Measurements from ENCODE around the gene DNAH17.
"Not testable (repeated sequence)": the region's sequence is repeated elsewhere in the genome, so short reads cannot be mapped to it uniquely, and the experiment has no call there.

The DNAH17 gene

DNA sequence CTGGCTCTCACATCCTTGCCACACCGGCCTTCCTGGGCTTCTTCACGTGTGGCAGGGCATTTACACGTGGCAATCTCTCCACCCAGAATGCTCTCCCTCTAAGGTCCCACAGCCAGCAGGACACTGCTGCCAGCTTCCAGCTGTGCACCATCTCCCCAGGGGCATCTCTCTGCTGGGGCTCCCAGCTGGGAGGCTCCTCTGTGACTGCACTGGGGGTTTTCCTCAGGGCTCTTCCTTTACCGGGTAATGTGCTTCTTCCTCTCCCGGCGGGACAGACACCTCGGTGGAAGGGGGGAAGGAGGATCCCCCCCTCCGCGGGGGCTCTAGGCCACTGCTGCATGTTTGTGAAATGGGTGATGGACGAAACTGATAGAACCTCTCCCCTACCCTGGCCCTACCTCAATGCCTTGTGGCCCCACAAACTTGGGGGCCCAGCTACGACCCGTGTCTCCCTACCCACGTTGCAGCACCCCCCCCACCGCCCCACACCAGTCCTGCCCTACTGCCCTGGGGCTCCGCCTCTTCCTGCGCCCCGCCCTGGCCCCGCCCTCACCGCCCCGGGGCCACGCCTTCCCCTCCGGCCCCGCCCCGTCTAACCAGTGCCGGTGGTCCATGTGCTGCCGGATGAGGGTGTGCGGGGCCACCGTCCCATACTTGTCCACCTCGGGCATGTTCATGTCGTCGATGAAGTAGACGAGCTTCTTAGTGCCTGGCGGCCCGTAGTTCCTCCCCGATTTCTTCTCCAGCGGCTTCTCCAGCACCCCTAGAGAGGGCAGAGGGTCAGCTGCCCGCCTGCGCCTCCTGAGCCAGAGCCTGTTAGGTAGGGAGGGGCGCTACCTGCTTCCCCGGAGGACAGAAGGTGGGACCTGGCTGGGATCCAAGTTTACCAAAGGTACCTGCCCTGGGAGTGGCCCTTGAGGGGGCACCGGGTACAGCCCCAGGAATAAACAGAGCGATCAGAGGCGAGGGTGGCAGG is 92.6 kb downstream of the DNAH17 start:
- DNase-seq (ENCODE audit: low read depth in 3 of 3, low spot score in 1 of 3) = peak; percentile 12 to 59 (median 51)

DNA sequence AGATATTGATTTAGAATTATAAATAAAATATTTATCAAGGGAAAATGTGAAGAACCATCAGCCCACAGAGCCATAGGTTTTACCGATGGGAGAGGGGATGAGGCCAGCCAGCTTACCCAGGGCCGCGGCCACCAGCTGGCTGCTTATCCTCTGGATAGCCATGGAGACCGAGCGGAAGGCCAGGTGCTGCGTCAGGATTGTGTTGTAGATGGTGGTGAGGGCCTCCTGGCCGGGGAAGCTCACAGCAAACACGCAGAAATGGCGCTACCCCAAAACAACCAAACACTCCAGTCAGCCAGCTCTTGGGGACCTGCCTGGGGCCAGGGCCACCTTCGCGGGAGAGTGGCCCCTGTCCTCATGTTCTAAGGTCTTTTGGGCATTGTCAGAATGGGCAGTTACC is 97.8 kb downstream of the DNAH17 start:
- no peak for DNase-seq (ENCODE audit: low read depth in 3 of 3, low spot score in 1 of 3)

DNA sequence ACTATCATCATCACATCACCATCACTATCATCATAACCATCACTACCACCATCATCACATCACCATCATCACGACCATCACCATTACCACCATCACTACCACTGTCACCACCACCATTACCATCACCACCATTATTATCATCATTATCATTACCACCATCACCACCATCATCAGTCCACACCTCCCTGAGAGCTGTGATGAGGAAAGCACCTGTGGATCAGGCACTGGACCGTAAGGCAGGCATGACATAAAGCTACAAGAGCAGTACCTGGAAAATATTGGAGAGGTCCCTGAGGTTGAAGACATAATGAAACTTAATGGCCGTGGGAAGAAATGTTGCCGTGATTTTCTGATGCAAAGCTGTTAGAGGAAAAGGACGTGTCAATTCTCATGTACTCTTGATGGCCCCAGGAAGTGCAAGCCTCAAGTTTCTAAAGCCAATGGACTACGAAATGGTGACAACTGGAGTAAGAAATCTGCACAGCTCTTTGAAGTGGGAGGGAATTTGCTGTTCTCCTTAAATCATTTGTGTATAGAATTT is 98.4 kb downstream of the DNAH17 start:
- no peak for DNase-seq (ENCODE audit: low read depth in 3 of 3, low spot score in 1 of 3)

DNA sequence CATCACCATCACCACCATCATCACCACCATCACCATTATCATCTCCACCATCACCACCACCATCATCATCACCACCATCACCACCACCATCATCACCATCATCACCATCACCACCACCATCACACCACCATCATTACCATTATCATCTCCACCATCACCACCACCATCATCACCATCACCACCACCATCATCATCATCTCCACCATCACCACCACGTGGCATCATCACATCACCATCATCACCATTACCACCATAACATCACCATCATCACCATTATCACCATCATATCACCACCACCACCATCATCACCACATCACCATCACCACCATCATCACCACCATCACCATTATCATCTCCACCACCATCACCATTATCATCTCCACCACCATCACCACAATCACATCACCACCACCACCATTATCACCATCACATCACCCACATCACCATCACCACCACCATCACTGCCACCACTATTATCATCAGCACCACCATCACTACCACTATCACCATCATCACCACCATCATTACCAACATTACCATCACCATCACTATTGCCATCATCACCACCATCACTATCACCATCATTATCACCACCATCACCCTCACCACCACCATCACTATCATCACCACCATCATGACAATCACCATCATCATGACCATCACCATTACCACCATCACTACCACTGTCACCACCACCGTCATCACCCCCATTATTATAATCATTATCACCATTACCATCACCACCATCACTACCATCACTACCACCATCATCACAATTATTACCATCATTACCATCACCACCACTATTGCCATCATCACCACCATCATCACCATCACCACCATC is 99.1 kb downstream of the DNAH17 start:
- DNase-seq (ENCODE audit: low read depth in 3 of 3, low spot score in 1 of 3) = no peak

DNA sequence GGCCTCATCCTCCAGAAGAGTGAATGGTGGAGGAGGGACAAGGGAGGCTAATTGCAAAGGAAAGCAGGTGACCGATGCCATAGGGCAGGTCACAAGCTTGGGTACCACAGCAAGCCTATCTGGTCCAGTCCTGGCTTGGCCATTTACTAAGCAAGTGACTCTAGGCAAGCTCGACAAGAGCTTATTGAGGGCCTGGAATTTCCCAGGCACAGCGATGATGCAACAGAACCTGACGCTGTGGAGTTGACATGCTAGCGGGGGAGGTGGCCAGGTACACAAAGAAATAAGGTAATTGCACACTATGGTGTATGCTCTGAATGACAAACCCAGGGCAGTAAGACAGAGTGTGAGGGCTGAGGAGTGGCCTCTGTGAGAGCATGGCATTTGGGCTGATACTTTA is 100.2 kb downstream of the DNAH17 start:
- DNase-seq (ENCODE audit: low read depth in 3 of 3, low spot score in 1 of 3) = no peak

DNA sequence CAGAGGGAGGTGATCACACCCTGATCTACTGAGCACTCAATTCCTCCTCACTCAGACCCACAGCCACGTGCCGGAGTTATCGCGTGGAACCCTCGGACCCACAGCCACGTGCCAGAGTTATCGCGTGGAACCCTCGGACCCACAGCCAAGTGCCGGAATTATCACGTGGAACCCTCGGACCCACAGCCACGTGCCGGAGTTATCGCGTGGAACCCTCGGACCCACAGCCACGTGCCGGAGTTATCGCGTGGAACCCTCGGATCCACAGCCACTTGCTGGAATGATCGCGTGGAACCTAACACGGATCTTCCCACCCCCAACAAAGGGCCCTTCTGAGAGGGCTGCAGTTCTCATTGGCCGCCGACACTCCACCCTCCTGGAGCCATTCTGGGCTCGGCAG is 101.0 kb downstream of the DNAH17 start:
- no peak for DNase-seq (ENCODE audit: low read depth in 3 of 3, low spot score in 1 of 3)

DNA sequence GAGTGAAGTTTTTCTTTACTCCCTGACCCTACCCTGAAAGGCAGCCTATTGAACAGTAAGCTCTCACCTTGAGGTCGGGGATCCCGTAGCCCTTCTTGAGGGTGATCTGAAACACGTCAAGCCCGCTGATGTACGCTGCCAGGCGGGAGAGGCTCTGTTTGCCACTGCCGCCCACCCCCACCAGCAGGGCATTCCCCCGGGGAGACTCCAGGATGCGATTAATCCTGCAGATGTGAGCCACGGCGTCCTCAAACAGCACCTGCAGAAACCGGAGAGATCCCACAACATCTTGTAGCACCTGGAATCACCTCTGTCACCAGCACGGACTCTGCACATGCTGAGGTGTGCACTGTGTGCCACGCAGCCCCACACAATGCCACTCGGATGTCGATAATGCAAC is 102.0 kb downstream of the DNAH17 start:
- no peak for DNase-seq (ENCODE audit: low read depth in 3 of 3, low spot score in 1 of 3)

DNA sequence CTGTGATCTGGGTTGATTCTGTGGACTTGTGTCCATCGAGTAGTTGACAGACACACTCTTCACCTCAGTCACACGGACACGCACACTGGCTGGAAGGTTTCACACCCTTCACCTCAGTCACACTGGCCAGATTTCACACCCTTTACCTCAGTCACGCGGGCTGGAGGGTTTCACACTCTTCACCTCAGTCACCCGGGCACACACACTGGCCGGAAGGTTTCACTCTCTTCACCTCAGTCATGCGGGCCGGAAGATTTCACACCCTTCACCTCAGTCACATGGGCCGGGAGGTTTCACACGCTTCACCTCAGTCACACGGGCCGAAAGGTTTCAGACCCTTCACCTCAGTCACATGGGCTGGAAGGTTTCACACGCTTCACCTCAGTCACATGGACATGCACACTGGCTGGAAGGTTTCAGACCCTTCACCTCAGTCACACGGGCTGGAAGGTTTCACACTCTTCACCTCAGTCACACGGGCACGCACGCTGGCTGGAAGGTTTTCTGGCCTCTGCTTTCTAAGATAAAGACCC is 102.5 kb downstream of the DNAH17 start:
- no peak for DNase-seq (ENCODE audit: low read depth in 3 of 3, low spot score in 1 of 3)

DNA sequence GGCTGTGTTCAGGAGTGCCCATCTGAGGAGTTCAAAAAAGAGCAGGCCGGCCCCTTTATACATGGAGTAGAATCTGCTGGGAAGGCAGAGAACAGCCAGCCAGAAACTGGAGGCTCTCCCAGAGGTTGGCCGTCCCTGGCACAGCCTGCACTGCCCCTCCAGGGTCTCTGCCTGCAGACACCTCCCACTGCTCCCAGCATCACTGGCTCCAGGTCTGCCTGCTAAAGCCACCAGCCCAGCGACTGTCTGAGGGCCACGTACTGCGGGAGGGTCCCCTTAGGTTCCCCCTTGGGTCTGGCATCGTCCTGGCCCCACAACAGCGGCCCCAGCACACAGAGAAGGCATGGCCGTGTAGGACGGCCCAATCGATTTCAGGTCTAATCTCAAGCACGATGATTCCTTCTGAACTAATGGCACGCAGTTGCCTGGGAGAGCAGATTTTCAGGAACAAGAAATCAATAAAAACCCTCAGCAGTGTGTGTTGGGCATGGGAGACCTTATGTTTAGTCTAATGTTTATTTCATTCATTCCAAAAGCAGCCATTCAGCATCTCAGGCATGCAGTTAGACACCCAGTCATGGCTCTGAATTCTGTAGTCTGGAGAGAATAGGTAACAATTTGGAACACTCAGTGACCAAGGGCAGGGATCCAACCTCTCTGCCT is 103.1 kb downstream of the DNAH17 start:
- no peak for DNase-seq (ENCODE audit: low read depth in 3 of 3, low spot score in 1 of 3)

DNA sequence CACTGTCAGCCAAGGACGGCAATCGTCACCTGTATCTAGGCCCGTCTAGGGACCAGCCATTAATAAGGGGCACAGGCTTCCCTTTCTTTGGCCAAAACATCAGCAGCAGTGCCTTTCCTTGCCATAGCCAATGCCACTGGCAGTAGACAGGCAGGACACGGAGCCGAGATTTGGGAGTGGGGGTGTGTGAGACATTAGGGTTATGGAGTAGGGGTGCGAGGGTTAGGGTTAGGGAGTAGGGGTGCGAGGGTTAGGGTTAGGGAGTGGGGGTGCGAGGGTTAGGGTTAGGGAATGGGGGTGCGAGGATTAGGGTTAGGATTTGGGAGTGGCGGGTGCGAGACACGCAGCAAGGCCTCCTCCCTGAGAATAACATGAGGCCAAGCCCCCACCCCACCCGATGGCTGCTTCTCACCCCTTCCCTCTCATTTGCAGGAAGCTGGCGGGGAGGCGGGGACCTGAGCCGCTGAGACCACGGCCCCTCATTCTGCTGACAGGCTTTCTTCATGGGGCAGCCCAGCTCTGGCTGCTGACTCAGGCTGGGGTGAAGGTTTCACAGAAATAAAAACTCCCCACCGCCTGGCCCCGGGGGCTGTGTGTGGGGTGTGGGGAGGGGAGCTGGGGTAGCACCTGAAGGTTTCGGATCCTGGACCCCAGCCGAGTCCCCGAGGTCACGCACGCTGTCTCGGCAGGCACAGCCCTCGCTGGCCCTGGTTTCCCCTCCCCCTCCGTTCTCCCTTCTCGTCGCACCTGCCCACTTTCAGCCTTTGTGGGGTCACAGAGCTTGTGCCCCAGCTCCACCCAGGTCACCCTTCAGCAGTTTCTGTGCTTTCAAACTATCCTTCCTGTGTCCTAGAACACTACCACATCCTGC is 104.9 kb downstream of the DNAH17 start:
- no peak for DNase-seq (ENCODE audit: low read depth in 3 of 3, low spot score in 1 of 3)

DNA sequence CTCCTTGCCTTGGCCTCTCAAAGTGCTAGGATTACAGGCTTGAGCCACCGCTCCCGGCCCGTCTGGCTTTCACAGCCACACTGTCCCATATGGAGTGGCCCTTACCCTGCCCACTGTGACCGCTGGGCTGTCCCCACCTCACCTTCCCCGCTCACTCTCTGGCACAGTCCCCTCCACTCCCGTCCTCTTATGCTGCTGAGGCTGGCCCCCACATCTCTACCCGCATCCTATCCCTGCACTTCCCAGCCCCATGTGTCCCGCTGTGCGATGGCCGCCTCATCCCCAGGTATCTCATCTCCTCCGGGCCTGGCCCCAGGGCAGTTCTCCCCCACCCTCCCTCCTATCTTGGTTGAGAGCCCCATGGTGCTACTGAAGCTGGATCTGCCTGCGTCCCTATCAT is 105.6 kb downstream of the DNAH17 start:
- no peak for DNase-seq (ENCODE audit: low read depth in 3 of 3, low spot score in 1 of 3)

DNA sequence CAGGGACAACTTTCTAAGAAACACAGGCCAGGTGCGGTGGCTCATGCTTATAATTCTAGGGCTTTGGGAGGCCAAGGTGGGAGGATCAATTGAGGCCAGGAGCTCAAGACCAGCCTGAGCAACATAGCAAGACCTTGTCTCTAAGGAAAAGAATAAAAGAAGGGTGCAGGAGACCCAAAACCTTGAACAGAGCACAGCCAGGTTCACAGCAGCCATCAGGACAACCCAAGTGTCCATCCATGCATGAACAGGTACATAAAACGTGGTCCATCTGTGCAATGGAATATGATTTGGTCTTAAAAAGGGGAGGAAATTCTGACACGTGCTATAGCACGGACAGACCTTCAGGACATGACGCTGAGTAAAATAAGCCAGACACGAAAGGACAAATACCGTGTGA is 107.8 kb downstream of the DNAH17 start:
- no peak for DNase-seq (ENCODE audit: low read depth in 3 of 3, low spot score in 1 of 3)

DNA sequence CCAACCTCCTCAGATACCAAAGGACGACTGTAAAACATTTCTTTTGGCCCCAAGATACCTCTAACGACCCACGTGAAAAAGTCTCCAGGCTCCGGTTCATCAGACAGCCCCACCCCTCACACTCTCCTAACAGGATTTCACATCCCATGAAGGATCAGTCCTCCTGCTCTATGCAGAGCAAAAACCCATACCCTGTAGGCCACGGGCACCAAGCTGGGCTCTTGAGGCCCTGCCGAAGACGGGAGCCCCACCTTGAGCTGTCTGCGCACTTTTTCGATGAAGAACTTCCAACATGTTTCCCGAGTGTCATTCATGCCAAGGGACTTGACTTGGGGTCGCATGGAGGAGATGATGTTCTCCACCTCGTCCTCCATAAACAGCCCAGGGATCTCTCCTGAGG is 108.8 kb downstream of the DNAH17 start:
- DNase-seq (ENCODE audit: low read depth in 3 of 3, low spot score in 1 of 3) = no peak

DNA sequence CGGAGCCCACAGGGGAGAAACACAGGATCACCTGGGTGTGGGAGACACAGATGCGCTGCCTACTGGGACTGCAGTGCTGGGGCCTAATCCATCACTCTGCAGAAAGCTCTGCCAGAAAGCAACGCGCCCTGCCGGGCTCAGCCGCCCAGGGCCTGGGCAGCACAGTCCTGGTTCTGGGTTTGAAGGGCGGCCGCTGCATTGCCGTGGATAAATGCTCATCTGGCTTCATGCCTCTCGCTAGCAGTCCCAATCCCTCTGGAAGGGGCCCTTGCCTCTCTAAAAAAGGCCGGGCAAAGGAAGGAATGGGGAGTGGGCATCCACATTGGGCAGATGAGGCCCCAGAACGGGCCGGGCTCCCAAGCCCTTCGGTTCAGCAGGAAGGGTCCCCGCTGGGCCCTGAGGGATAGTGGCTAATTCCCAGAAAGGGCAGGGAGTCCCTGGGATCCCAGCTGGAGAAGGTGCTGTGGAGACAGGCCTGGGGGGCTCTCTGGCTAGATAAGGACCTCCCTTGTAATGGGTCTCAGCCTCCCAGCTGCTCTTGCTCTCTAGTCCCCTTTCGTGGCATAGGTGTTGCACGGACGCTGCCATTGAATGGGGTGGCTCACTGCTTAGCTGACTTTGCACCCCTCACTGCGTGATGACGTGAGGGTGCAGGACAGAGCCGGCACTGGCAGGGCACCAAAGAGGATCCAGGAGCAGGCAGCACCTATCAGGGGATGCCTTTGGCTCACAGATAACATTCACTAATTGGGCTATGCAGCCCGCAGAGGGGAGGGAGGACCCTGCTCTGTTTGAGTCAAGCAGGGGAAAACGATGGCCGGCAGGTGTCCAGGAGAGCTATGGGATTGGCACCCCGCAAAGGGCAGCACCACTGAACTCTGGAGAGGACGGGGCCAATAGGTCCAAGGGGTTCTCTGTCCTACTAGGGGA is 110.1 kb downstream of the DNAH17 start:
- no peak for DNase-seq (ENCODE audit: low read depth in 3 of 3, low spot score in 1 of 3)

DNA sequence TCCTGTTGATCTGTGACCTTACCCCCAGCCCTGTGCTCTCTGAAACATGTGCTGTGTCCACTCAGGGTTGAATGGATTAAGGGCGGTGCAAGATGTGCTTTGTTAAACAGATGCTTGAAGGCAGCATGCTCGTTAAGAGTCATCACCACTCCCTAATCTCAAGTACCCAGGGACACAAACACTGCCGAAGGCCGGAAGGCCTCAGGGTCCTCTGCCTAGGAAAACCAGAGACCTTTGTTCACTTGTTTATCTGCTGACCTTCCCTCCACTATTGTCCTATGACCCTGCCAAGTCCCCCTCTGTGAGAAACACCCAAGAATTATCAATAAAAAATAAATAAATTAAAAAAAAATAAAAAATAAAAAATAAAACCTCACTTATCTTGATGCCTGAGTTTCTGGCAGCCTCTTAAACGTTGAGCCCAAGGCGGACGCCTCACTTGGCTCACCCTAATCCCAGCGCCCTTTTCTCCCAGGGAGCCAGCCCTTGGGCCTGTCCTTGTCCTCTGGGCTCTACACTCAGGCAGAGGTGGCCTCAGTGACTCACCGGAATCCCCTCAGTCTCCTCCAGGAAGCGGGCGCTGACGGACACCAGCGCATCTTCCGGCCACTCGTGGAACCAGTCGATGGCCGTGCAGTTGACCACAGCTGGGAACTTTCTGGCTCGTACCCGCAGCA is 110.9 kb downstream of the DNAH17 start:
- DNase-seq (ENCODE audit: low read depth in 3 of 3, low spot score in 1 of 3) = not testable (repeated sequence)

DNA sequence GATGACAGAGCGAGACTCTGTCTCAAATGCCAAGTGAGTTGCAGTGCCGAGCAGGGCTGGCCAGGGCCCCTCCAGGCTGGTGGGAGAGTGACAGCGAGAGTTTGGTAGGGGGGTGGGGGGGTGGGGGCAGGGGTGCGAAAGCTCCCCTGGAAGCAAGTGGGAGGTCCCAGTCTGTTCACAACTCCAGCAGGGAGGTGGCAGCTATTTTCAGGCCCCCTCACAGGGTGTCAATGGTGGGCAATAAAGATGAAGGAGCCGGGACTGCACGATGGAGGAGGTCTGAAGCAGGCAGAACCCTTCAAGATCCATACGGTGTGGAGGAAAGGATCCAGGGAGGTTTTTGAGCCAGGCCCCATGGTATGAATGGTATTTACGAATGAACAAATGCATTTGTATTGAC is 115.0 kb downstream of the DNAH17 start:
- DNase-seq (ENCODE audit: low read depth in 3 of 3, low spot score in 1 of 3) = no peak

DNA sequence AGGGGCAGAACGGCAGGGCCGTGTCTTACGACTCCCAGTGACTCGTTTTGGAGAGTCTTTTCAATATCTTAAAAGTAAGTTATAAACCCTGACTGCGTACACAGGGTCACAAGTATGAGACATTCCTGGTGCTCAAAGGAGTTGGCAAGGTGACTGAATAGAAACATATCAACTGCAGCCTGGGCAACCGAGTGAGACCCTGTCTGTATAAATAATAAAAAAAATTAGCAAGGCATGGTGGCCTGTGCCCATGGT is 115.5 kb downstream of the DNAH17 start:
- no peak for DNase-seq (ENCODE audit: low read depth in 3 of 3, low spot score in 1 of 3)

DNA sequence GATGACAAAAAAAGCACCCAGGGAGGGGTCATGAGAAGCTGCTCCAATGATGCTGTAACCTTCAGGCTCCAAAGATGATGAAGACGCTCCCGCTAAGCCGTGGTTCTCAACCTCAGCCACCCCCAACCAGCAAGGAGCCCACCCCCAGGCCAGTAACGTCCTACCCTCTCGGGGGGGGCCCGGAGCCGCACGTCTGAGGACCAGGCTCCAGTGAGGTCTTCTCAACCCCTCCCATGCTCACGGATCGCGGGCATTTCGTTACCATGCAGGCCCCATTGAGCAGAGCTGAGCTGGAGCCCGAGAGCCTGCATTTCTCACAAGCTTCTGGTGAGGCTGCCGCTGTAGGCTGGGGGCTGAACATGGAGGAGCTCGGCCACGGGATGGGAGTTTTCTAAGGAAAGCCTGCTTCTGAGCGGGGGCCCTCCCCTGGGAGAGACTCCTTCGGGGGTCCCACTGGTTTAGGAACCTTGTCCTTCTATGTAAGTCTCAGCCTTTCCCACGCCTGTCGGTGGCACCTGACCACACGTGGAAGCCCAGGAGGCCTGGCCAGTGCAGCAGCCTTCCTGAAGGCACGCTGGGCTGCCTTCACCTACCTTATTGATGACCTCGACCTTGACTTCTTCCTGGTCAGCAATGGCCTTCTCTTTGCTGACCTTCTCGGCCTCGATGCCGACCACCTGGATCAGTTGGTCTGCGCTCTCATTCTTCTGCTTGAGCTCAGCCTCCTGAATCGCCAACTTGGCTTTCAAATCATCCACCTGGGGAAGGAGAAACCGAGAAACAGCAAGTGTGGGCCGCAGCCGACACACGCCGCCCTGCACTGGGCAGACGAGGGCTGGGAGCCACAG is 116.0 kb downstream of the DNAH17 start:
- no peak for DNase-seq (ENCODE audit: low read depth in 3 of 3, low spot score in 1 of 3)

Measured in stimulated activated CD4-positive, alpha-beta T cell treated with anti-CD3 and anti-CD28 coated beads, TNF-alpha, amount 100 ng/mL, for 1 hour (primary cell).